Esophagus mucosa (tissue), 1 donor: Measurements from ENCODE around the gene MRPS17. TPM values are rescaled to one million over a fixed set of nuclear protein-coding genes. Genes with fewer than 3 reads are reported as not detected.

ENCODE experiments used
- ATAC-seq: fragments of 200-7000 bp; cut with Tn5 transposase; one replicate; pipeline ENCODE4 v1.9.1; 2020
- total RNA-seq: library from RNA; stranded (reverse); gene quantifications from one replicate; pipeline ENCODE4 v1.2.4, GENCODE V29; 2023
- donor health status: DM: yes; HTN: yes; CAD: no.

The MRPS17 gene
- total RNA-seq, result 14.7 TPM

DNA sequence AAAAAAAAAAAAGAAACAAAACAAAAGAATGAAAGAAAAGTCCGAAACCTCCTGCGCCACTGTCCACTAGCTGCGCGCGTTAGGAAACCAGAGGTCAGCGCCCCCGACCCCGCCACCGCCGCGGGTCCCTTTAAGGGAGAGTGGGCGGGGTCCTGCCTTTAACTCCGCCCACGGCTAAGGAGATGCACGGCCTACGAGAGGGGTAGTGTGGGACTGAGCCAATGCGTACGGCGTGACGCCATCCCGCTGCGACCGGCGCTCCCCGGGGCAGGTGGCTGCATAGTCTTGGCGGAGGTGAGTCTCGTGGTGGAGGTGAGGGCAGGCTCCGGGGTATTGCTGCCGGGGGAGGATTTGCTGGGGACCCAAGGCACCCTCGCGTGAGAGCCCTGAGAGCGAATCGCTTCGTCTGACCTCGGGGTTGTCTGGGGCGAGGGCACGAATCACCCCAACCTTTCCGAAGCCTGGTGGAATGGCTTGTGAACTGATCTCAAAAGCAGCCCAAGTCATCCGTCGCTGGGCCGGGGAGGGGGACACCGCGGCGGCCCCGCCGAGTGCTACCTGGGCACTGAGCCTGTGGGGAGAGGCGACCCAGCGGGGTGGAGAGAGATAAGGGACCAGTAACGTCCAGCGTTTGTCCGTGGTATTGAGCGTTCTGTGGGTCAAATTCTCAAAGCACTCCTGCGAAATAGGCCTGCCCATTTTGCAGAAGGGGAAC is at the start of gene MRPS17:
TSS of gene MRPS17 (plus strand) at position 241 of the 715 bp plus-strand sequence. CDS start 1,319 bp downstream, outside the sequence.
- peak; percentile 100 for ATAC-seq

GRCh38 chr7:55903985-55904759 is 47.5 kb upstream of the MRPS17 start:
- ATAC-seq, result no peak

DNA sequence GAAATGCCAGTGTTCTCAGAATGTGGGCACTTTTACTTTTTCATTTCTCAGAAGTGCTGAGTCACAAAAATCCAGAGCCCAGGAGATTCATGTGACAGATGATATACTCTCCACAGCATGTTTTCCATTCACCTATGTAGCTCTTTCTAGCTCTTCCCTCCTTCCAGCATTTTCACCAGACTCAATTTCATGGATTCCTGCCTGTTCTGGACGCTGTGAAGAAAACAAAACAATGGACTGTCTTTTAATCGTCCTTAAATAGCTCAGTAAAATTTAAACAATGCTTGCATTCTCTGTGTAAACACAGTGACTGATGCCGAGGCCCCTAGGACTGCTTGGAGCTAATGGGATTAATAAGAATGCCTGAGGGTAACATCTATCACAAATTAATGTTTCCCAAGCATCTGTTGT is 38.9 kb upstream of the MRPS17 start:
- ATAC-seq, result no peak

DNA sequence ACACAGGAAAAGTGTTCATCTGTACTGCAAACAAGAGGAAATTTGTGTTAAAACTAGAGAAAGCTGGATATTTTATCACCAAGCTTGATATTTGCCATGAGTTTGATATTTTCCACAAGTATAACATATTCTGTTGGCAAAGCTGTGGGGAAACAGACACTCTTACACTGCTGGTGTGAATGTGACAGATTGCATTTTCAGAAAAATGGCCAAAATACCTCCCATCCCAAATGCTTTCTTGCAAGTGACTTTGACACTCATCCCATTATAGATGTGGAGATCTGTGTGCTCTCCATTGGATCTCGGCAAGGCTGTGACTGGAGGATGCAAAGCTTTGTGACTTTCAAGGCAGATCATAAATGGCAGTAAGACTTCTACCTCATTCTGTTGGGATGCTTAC is 33.9 kb upstream of the MRPS17 start:
- no peak for ATAC-seq

DNA sequence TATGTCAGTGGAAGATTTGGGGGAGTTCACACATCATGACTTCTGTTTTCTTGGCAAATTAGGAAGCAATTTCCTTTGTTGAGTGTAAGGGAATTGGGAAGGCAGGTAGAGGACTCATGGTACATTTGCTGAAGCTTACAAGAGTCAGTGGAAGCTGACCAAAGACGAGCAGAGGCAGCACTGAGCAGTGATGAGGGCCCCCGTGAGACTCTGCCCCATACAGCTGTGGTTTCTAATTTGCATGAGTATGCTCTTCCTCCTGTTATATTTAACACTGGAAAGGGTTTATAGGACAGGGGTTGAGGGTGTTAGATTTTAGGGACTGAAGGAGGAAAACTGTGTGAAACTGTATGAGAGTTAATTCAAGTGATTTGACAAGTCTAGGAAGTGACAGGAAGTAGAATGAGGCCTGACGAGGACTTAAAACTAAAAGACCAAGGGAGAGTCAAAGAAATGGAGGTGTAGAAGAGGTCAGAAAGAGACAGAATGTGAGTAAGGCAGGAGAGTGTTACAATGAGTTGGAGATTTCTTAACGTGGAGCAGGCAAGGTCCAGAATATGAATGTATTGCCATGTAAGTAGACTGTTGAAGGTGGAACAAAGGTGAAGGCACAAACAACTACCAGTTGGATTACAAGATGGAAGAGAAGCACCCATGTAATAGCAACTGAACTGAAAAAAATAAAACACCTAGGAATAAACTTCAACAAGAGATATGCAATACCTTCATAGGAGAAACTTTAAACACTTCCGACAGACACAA is 23.5 kb upstream of the MRPS17 start:
- no peak for ATAC-seq

GRCh38 chr7:55931421-55932151 is 20.1 kb upstream of the MRPS17 start:
- no peak for ATAC-seq

DNA sequence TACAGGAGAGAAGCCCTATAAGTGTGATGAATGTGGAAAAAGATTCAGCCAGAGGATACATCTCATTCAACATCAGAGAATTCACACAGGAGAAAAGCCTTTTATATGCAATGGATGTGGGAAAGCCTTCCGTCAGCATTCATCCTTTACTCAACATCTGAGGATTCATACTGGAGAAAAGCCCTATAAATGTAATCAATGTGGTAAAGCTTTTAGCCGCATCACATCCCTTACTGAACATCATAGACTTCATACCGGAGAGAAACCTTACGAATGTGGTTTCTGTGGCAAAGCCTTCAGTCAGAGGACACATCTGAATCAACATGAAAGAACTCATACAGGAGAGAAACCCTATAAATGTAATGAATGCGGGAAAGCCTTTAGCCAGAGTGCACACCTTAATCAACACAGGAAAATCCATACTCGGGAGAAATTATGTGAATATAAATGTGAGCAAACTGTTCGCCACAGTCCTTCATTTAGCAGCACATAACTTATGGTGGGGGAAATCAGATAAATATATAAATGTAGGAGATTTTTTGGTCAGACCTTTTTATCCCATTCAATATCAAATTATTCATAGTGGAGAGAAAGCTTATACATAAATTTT is 12.1 kb upstream of the MRPS17 start:
- ATAC-seq, result no peak

DNA sequence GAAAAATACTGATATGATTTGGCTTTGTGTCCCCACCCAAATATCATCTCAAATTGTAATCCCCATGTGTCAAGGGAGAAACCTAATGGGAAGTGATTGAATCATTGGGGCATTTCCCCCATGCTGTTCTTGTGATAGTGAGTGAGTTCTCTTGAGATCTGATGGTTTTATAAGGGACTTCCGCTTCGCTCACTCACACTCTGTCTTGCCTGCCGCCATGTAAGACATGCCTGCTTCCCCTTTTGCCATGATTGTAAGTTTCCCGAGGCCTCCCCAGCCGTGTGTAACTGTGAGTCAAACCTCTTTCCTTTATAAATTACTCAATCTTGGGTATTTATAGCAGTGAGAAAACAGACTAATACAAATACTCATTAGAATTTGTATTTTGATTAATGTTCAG is 5.1 kb upstream of the MRPS17 start:
- ATAC-seq, result no peak

DNA sequence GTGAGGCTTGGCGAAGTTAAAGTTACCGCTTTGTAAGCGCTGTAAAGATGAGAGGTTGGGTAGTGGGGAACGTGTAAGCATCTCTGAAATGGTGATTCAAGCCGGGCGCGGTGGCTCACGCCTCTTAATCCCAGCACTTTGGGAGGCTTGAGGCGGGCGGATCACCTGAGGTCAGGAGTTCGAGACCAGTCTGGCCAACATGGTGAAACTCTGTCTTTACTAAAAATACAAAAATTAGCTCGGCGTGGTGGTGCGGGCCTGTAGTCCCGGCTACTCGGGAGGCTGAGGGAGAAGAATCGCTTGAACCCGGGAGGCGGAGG is 635 bp downstream of the MRPS17 start:
- peak; percentile 44 for ATAC-seq

DNA sequence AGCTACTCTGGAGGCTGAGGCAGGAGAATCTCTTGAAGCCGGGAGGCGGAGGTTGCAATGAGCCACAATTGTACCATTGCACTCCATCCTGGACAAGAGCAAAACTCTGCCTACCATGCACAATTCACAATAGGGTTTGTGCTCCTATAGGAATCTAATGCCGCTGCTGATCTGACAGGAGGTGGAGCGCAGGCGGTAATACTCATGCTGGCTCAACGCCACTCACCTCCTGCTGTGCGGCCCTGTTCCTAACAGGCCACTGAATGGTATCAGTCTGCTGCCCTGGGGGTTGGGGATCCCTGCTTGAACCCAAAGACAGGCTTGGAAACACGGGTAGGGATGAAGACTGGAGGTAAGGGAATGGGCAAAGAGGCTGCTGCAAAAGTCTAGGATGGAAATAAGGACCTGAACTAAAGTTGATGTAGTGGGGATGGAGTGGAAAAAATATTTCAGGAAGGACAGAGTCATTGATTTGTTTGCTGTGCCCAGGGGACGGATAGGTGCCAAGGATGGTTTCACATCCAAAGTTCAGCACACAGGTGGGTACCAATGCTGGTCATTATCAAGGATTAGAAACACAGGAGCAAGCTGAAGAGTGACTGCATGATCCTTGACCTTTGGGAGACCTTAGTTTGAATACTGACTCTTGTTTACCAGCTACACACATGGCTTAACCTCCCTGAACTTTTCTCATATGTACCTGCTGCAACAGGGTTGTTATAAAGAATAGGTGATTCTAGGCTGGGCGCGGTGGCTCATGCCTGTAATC is 2.2 kb downstream of the MRPS17 start:
- ATAC-seq, result no peak

- peak; percentile 28 for ATAC-seq
These were observed 5.5 kb downstream of the MRPS17 start for GRCh38 chr7:55957190-55957589.

DNA sequence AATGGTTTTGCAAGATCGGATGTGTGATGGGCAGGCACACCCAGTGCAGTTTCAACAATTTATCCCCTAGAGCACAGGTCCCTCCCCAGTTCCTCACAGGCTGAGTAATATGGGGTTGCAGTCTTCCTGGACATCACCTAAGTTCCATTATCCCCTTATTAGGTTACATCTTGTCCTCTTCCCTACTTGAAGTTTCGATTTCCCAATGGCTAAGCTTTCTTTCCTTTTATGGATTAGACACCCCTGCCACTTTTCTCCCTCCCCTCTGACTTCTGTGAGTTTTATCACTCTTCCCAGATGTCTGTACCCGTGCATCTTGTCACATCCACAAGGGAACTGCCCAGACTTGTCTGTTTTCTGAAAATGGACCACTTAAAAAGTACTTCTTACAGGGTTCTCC is 10.3 kb downstream of the MRPS17 start:
- ATAC-seq, result peak; percentile 19

GRCh38 chr7:55963584-55964168 is 12.0 kb downstream of the MRPS17 start:
- ATAC-seq, result no peak

- peak; percentile 70 for ATAC-seq
These were observed 12.8 kb downstream of the MRPS17 start, which contains the start of gene NIPSNAP2 for GRCh38 chr7:55964261-55965099. NIPSNAP2 (plus strand) TSS chr7:55964585; CDS start chr7:55964610, 25 bp downstream.

GRCh38 chr7:55965100-55965470 is 13.4 kb downstream of the MRPS17 start:
- no peak for ATAC-seq

DNA sequence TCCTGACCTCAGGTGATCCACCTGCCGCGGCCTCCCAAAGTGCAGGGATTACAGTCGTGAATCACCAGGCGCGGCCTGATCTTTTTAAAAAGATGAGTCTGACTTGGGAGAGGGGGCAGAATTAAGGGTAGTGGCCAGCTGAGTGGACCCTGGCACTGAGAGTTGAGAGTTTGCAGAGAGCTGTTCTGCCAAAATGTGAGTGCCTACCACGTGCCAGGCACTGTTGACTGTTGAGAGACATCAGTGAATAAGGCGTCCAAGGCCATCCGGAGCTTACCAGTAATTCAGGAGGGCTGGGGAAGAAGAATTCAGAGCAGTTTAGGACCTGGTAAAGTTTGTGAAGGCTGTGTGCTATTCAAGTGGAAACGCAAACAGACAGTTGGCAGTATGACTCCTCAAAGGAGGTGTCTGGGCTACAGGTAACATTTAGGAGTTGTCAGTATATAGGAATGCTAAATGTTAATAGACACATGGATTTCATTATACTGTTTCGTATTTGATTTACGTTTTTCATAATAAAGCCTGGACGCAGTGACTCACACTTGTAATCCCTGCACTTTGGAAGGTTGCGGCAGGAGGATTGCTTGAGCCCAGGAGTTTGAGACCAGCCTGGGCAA is 14.2 kb downstream of the MRPS17 start:
- peak; percentile 88 for ATAC-seq

DNA sequence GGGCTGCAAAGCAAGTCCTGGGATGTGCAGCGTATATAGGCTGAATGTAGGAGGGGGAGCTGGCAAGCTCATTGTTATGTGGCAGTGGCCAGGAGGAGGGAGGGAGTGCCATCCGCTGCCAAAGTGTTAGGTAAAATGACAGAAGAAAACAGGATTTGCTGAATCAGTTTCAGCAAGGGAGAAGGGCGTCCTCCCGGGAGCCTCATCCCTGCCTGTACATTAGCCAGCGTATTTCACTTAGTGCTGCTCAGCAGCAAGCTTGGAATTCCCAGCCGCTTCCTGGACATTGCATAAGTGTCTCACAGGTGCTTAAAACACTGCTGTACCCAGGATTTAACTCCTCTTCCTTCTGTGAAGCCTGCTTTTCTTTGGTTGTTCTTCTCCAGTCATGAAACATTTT is 15.2 kb downstream of the MRPS17 start:
- no peak for ATAC-seq

DNA sequence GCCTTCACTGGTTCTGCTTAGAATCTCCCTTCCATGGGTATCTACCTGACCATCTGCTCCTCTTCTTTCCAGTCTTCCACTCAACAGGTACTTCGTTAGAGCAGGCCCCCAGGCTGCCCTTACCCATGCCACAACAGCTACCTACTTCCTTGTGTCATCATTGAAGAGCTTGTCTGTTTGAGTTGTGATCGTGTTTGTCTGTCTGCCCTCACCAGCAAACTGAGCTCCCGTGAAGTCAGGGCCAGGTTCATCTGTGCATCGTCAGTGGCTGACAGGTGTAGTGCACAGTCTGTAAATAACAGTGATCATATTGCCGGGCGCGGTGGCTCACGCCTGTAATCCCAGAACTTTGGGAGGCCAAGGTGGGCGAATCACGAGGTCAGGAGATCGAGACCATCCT is 17.7 kb downstream of the MRPS17 start:
- ATAC-seq, result no peak

GRCh38 chr7:55970561-55970960 is 18.9 kb downstream of the MRPS17 start:
- no peak for ATAC-seq

DNA sequence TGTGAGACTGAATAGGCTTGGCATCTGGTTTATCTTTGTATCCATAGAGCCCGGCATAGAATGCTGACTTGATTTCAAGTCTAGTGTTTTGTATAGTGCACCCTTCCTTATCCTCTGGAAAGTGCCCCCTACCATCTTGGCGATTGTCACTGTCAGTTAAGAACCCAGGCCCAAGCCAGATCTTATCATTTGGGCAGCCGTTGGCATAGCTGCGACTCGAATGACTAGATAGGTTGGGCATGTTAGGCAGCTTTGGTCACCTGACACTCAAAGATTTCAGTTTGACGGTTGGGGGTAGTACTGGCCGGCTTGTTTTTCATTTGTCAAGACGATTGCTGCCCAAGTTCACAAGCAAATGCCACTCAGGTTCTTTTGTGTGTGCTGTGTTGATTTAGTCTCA is 19.3 kb downstream of the MRPS17 start:
- ATAC-seq, result no peak
